T-helper 9 cell (primary cell): Measurements from ENCODE around the gene RRAS2.
A peak's percentile ranks its signal among the peaks of the same experiment; 100 is the strongest.
"Not testable (repeated sequence)": the region's sequence is repeated elsewhere in the genome, so short reads cannot be mapped to it uniquely, and the experiment has no call there.

Experiments
- DNase-seq: peaks from one replicate; pipeline ENCODE4 v3.0.0-alpha.2; 2020
- total RNA-seq, 2 donors: gene quantifications; one replicate each; lab custom pipeline; 2026; lab: John Stamatoyannopoulos, UW

RRAS2 gene
- 19.7 to 19.8 reads per million in 2 donors for total RNA-seq

DNA sequence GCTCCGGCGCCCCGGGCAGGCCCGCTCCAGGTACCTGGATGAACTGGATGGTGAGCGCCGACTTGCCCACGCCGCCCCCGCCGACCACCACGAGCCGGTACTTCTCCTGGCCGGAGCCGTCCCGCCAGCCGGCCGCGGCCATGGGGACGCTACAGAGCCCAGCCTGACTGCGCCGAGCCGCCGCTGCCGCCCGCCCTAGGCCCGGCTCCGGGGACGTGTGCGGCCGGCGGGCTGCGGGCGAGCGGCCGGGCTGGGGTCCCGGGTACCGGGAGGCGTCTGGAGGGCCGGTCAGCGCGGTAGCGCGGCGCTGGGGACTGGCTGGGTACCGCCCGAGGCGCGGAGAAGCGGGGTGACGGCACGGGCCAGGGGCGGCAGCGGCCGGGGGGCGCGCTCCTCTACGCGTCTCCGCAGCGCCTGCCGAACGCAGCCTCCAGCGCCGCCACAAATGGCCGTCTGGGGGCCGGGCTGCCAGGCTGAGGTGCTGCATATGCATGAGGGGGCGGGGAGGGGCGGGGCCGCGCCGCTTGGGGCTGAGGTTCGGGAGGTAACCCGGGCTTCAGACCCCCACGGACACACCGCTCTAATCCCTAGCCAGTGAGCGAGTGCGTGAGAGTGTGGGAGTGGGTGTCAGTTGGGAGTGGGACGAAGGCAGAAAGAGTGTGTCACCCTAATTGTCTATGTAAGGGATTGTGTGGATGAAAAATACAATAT is at the start of gene RRAS2:
Gene RRAS2 (minus strand): TSS at position 455 of the 711 bp plus-strand sequence. CDS start 313 bp downstream, at position 142.
- DNase-seq, result peak; percentile 68

DNA sequence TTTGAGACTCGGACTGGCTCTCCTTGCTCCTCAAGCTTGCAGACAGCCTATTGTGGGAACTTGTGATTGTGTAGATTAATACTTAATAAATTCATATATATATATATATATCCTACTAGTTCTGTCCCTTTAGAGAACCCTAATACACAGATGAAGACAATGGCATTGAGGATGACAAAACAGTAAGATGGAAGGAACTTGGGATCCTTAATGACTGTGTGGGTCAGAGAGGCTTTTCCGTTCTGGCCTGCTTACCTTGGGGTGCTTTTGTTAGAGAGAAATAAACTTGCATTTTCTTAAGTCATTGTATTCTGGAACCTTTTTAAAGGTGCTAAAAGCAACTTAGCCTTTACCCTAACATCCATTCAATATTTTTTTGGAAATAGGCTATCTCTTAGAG is 49.6 kb upstream of the RRAS2 start:
- no peak for DNase-seq

DNA sequence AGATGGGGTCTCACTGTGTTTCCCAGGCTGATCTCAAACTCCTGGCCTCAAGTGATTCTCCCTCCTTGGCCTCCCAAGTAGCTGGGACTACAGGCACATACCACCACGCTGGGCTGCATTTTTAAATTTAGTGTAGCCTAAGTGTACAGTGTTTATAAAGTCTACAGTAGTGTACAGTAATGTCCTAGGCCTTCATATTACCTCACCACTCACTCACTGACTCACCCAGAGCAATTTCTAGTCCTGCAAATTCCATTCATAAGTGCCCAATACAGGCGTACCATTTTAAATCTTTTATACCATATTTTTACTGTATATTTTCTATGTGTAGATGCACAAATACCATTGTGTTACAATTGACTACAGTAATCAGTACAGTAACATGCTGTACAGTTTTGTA is 47.1 kb upstream of the RRAS2 start:
- DNase-seq, result not testable (repeated sequence)

DNA sequence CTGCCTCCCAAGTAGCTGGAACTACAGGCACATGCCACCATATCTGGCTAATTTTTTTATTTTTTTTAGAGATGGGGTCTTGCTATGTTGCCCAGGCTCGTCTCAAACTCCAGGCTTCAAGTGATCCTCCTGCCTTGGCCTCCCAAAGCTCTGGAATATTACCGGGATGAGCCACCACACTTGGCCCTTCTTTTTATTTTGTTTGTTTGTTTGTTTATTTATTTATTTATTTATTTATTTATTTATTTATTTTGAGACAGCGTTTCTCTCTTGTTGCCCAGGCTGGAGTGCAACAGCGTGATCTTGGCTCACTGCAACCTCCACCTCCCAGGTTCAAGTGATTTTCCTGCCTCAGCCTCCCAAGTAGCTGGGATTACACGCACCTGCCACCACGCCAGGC is 44.5 kb upstream of the RRAS2 start:
- DNase-seq, result not testable (repeated sequence)

DNA sequence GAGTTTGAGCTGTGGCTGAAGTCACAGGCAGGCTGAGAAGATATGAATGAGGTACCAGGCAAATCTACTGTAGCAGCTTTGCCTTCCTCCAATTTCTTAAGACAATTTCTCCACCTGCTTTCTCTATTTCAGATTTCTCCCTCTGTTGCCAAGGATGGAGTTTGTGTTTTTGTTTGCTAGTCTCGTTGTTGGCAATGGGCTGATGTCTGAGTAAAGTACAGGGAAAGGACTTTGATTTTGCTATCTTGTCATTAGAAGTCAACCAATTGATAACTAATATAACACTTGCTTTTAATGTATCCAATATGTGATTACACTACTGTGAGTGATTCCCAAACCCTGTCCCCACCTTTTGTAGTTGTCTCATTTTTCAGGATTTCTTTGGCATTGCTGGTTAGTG is 40.1 kb upstream of the RRAS2 start:
- no peak for DNase-seq

DNA sequence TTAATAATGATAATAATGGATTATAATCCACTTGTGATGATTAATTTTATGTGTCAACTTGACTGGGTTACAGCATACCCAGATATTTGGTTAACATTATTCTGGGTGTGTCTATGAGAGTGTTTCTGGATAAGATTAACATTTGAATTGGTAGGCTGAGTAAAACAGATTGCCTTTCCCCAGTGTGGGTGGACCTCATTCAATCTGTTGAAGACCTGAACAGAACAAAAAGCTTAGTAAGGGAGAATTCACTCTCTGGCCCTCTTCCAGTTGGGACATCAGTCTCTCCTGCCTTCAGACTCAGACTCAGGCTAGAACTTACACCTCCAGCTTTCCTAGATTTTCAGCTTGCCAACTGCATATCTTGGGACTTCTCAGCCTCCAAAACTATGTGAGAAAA is 37.3 kb upstream of the RRAS2 start:
- DNase-seq, result no peak

DNA sequence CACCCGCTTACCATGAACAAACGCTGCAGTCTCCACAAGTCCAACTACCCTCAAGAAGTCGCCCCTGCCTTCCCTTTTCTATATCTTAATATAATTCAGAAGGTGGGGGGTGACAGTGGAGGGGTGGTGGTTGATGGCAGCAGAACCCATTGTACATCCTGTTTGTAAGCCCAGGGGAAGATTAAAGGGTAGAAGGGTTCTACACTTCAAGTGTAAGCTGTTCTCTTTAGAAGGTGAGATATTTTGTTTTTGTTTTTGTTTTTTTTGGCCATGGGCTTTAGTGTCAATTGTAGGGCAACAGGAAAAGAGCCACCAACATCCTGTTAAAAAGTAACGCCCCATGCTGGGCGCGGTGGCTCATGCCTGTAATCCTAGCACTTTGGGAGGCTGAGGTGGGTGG is 34.9 kb upstream of the RRAS2 start:
- DNase-seq, result no peak

DNA sequence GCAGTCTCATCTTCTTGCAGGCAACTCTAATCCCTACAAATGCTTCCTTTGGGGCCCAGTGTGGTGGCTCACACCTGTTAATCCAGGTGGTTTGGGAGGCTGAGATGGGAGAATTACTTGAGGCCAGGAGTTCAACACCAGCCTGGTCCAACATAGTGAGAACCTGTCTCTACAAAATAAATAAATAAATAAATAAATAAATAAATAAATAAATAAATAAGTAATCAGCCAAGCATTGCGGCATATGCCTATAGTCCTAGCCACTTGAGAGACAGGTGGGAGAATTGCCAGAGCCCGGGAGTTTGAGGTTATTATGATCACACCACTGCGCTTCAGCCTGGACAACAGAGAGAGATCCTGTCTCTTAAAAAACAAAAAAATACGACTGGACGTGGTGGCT is 34.1 kb upstream of the RRAS2 start:
- no peak for DNase-seq

DNA sequence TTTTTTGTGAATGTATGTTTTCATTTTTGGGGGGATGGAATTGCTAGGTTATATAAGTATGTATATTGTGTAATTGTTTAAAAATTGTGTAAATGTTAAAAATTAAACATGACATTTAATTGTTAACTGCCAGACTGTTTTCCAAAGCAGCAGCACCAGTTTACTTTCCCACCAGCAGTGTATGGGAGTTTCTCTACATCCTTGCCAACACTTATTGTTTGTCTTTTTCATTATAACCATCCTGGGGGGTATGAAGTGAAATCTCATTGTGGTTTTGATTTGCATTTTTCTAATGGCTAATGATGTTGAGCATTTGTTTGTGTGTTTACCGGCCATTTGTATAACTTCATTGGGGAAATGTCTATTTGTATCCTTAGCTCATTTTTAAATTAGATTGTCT is 31.7 kb upstream of the RRAS2 start:
- DNase-seq, result no peak

DNA sequence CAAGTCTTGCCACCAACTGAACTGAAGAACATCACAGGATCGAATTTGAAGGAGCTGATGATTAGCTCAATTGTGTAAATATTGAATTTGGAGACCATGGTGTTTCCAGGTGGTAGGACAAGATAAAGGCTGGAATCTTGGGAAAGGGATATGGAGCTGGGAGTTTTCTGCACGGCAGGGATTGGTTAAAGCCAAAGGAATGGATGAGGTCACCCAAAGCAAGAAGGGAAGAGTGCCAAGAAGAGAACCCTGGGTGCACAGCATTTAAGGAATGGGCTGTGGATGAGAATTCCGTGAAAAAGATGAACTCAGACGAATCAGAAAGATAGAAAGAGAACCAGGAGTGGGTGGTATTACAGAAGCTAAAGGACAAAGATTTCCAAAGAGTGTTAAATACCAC is 29.4 kb upstream of the RRAS2 start:
- no peak for DNase-seq

DNA sequence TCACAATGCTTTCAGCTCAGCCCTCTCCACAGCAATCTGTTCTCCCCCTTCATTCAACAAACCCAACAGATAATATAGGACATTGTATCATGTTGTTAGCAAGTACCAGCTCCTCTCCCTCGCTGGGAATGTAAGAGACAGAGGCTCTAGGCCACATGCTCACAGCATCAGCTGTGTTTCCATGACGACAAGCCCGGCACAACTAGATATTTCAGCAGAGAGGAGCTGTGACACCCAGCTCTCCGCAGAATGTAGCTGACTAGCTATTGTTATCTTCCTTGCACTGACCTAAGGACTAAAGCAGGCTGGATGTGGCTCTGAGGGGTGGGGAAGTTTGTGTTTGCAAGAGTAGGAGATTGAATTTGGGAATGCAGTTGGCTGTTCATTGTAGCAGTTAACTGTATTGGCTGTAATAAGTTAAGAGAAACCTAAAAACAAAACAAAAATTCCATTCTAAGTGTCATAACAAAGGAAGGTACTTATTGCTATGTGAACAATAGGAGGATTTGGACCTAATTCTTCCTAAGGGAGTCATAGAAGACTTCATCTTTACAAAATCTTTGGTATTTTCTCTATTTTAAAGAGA is 28.0 kb upstream of the RRAS2 start:
- DNase-seq, result no peak

DNA sequence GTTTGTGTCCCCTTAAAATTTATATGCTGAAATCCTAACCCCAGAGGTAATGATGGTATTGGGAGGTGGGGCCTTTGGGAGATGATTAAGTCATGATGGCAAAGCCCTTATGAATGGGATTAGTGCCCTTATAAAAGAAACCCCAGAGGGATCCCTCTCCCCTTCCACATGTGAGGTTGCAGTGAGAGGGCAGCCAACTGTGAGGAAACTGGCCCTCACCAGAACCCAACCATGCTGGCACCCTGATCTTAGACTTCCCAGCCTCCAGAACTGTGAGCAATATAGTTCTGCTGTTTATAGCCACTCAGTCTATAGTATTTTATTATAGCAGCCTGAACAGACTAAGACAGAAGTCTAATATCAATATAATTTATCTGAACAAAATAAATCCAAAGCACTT is 27.1 kb upstream of the RRAS2 start:
- no peak for DNase-seq

DNA sequence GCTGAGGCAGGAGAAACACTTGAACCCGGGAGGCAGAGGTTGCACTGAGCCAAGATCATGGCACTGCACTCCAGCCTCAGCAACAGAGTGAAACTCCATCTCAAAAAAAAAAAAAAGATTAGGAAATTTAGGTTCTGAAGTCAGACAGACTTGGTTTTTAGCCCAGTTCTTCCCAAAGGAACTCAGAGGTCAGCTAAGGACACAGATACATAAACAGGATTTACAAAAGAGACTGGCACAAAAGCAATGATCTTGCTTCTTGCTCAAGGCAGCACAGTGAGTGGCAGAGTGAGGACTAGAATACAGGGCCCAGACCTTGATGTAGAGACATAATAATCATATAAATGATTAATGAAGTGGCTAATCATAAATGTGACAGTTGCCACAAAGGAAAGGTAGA is 25.4 kb upstream of the RRAS2 start:
- no peak for DNase-seq

DNA sequence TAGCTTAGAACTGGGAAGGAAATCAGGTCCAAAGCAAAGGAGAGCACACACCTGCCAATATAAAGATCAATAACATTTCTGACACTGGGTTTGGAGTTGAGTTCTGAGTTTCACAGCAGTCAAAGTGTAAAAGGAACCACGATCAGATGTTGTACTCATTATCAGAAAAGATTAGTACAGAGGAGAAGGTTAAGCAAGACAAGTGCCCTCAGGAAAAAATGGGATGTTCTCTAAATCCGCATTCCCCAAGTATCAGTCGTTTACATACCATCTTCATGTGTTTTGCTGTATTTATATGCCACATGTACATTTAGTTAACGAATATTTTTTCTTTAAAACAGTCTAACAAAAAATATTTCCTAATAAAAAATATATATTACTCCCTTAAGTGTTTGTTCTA is 23.0 kb upstream of the RRAS2 start:
- no peak for DNase-seq

DNA sequence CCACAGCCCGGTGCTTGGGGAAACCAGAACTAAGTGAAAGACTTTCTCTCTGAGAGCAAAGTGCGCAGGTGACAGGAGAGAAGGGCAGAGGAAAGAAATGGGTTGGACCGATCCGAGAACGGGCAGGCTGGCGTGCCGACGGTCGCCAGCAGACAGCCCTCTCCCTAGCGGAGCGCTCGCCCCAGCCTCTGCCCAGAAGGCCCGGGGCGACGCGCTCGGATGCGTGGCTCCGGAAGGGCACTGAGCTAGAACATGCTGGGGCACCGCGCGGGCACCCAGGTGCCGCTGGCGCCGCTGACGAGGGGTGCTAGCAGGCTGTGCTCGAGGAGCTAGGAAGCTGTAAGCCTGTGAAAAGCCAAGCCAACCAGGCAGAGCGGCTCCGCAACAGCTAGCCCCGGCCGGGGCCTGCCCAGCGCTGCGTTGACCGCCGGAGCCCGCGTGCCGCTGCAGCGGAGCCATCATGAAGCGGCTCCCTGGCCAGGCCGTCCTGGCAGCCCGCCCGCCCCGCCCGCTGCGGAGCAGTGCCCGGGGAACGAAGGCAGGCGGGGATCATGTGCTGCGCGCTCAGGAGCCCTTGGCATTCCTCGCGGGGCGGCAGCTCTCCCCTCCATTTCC is 22.1 kb upstream of the RRAS2 start:
- DNase-seq, result peak; percentile 21

DNA sequence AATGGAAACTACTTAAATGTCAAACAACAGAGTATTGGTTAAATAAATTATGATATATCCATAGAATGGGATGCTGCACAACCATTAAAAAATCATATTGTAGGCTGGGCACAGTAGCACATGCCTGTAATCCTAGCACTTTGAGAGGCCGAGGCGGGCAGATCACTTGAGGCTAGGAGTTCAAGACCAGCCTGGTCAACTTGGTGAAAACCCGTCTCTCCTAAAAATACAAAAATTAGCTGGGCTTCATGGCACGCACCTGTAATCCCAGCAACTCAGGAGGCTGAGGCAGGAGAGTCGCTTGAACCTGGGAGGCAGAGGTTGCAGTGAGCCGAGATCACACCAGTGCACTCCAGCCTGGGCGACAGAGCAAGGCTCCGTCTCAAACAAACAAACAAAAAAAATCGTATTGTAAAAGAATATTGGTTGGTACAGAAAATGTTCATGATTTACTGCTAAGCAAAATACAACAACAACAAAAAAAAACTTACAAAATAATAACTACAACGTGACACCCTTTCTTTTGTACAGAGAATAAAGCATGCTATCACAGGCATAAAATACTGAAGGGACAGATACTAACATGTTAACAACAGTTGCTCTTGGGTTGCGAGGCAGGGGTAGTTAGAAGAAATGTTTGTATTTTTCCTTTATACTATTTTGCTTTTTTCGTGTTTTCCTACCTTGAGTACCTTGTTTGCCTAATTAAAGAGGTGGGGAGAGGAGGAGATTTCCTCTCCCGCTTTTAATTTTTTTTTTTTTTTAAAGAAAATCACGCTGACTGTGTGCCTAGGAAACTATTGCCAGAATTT is 21.3 kb upstream of the RRAS2 start:
- no peak for DNase-seq

DNA sequence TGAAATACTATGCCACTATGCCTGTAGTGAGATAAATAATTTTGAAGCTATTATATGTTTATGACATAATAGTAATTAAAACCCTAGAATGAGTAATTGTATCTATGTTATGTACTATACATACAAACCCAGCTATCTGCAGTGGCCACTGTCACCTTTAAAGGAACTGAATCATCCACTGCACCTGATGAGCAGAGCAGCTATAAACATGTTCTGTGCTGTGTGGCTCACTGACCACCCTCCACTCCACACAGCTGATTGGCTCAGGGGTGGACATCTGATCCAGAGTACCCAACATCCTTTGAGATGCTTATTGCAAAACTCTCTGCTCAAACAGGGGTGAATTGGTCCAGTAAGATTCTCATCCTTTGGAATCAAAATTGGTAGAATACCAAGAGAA is 19.2 kb upstream of the RRAS2 start:
- no peak for DNase-seq

DNA sequence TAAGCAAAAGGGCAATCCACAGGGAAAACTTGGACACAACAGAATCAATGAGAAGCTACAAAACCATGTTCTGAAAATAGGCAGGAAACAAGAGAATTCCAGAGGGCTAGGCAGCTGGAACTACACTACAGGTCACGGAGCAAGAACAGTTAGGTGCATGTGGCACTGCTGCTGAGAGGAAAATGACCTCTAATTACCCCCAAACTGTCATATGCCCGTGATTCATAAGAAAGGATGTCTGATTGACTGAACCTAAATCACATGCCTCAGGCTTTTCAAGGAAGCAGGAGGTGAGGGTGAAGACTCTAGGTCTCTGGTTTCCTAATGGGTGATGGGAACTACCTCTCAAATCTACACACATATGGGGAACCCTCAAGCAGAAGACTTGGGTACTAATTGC is 17.9 kb upstream of the RRAS2 start:
- DNase-seq, result no peak

DNA sequence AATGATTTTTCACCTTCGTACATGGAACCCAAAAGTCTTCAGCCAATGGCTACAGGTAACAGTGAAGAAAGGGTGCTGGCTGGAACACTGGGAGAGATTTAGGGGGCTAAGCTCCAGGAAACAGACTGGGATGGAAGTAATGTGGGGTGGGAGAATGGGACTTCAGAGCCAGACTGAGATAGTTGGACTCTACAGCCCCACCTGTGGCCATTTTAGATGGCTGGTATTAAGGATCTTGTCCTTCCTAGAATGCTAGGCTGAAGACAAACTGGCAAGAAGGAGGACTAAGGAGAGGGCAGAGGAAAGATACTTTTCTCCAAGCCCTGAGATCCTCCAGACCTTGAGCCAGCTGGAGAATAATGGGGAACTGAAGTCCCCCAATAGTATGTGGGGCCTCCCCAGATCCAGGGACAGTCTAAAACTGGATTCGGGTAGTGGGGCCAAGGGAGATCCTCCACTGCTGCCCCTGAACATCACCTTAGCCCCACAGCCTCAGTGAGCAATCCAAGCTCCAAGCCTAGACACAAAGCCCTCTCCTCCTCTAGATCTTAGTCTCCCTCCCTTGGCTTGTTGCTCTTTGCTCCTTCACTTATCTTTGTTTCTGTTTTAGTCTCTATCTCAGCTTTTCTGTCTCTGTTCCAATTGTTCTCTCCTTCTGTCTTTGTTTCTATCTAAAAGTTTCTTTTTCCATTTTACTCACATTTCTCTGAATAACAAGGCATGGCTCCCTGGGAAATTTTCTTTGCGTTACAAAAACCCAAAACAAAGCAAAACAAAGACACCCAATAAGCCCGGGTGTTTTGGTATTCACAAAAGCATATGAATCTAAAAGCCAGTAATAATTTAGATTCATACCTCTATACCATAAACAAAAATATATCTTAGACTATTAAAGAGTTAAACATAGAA is 16.2 kb upstream of the RRAS2 start:
- no peak for DNase-seq

DNA sequence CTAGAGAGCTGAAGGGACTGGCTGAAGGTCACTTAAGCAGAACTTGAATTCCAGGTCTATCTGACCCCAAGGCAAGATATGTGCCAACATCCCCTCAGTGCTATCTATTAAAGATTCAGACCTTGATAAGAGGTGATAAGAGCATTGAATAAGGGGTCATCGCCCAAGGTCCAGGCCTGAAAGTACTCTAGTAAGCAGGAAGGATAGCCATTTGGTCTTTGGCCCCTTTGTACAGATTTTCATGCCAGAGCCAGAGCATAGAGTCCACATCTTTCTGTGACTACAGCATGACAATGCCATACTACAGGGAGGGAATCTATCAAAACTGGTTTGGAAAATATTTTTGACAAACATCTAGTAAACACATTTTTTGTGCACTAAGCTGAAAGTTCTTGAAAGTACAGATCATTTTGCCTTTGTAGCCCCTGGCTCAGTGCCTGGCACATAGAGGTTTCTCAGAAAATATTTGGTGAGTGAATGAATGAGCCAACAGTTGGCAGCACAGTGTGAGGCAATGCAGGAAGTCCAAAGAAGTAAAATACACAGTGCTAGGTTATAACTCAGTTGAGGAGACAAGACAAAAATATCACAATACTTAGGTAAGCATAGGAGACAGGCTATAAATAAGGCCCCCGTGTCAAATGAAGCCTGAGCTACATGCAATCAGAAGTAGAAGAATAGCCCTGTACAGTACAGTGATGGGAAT is 15.1 kb upstream of the RRAS2 start:
- no peak for DNase-seq

DNA sequence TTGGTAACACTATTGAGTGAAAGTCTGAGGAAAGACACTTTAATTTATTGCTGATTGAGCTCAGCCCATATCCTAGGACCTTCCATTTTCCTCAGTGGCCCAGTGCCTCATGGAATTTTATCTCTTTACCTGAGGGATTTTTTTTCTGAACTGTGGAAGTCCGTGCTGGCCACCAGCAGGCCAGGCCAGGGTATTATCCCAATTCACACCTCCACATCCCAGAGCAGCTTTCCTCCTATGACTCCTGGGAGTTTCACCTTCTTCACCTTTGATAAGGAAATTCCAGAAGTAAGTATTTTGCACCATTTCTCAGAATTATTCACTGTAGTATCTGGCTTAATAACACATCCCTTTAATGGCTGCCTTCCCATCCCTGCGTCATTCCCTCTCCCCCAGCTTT is 13.0 kb upstream of the RRAS2 start:
- no peak for DNase-seq

DNA sequence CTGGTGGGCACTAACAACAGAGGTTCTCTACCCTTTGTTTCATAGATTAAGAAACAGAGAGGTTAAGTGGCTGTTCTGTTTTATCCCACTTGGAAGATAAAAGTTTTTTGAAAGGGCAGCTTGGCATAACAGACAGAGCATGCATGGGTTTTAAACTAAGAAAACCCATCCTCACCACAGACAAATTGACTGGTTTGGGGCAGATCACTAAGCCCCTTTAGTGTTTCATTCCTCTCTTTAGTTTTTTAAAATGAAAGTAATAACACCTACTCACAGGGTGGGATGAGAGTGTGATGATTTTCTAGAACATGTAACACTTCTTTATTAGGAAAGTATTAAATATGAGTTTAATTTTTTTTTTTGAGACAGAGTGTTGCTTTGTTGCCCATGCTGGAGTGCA is 12.3 kb upstream of the RRAS2 start:
- DNase-seq, result no peak
